Thyroid gland (tissue), 4 donors: Measurements from ENCODE around the gene C5.

Experiments used
- POLR2A ChIP-seq, 2 donors: fragments of 450-650 bp; IDR thresholded peaks; one replicate each; pipeline ENCODE4 v1.6.1; 2017; ENCODE audit warnings: antibody characterized with exemption in 2 of 2, mild to moderate bottlenecking in 2 of 2, moderate library complexity in 1 of 2
- TF ChIP-seq, protein P1 (sequence below), 6 experiments: fragments of 200-600 bp in 3 of 6; fragments of 450-650 bp in 3 of 6; sonication (generic) in 3 of 6; IDR thresholded peaks; one replicate each; pipeline ENCODE4 v1.5.1; 2016 to 2019; ENCODE audit warnings: antibody characterized with exemption in 6 of 6, mild to moderate bottlenecking in 2 of 6, inconsistent platforms in 1 of 6, moderate library complexity in 1 of 6

GRCh38 chr9:120925535-120926396 is 124.3 kb downstream of the C5 start:
- TF ChIP-seq, protein P1, sequence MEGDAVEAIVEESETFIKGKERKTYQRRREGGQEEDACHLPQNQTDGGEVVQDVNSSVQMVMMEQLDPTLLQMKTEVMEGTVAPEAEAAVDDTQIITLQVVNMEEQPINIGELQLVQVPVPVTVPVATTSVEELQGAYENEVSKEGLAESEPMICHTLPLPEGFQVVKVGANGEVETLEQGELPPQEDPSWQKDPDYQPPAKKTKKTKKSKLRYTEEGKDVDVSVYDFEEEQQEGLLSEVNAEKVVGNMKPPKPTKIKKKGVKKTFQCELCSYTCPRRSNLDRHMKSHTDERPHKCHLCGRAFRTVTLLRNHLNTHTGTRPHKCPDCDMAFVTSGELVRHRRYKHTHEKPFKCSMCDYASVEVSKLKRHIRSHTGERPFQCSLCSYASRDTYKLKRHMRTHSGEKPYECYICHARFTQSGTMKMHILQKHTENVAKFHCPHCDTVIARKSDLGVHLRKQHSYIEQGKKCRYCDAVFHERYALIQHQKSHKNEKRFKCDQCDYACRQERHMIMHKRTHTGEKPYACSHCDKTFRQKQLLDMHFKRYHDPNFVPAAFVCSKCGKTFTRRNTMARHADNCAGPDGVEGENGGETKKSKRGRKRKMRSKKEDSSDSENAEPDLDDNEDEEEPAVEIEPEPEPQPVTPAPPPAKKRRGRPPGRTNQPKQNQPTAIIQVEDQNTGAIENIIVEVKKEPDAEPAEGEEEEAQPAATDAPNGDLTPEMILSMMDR (IDR thresholded peaks at IDR 0.05): no peak
- no peak for TF ChIP-seq POLR2A (IDR thresholded peaks at IDR 0.05)
